Measurements from ENCODE around the gene PHF2.
A peak's percentile ranks its signal among the peaks of the same experiment; 100 is the strongest.

The PHF2 gene

DNA sequence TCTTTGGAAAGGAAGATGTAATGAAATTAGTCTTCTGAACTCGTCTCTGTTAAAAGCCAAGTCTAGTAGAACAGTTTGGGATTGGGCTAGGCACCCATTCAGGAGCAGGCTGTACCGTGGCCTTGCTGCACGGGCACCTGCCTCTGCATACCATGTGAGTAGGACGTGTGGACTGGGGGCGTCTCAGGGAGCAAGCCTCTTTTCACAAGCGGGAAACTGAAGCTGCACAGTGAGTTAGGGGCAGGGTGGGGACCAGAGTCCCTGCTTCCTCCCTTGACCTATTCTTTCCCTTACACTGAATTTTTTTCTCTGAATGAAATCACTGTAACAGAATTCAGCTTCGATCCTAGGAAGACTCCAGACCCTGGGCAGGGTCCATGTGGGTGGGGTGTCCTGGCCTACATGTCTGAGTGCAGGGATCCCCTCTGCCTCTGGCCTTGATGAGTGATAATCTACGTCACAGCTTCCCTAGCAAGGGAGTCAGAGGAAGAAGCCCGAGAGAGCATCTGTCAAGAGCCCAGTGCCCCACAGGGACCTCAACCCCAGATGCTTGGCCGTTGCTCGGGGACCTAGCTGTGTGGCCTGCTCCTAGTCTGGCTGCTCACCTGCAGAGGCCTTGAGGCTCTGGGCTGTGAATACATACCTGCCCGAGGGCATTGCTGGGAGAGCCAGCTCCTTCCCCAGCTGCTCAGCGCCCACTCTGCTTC lies 15.1 kb downstream of the PHF2 start:
- TF ChIP-seq CTCF (IDR thresholded peaks at IDR 0.05) (no peak), ZFX (IDR thresholded peaks at IDR 0.05; ENCODE audit: borderline replicate concordance) (no peak)
- no peak overlapping the region for H3K27ac ChIP-seq

DNA sequence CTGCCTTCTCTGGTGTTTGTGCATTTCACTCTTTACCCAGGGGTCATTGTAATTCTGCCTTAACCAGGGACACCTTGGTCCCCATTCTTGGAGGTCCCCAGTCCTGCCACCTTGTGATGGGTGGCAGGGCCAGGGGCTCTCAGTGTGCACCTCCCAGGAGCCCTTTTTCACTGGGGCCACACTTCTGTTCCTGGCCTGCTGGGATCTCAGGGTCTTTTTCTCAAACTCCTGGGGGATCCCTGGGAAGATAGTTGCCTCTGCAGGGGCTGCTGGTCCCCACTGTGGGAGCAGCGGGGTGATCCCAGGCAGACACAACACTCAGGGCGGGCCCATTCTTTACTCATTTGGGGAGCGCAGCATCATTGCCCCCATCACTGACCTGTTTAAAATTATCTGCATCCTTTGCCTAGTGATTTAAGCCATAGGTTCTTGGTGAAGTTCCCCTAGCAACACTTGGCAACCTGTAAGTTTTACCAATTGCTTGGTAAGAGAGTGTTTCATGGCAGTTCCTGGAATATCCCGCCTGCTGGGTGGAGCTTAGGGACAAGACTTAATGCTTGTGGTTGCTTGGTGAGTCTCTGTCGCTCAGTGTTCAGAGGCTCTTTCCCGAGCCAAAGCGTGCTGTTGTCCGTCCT lies 15.7 kb downstream of the PHF2 start:
- H3K27ac ChIP-seq: no peak overlapping the region

DNA sequence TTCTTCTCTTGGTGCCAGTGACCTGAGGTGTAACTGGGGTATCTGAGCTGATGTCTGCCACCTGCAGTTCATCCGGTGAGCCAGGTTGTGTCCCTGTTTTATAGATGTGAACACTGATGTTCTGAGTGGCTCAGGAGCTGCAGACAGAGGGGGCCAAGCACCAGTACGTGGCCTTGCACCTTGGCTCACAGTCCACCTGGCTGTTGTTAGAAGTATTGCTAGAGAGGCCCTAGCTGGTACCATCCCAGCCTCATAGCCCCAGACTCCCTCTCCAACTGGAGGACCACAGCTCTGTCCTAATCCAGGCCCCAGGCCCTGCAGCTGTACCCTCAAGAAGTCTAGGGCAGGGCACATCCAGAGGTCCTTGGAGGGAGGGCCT lies 16.2 kb downstream of the PHF2 start:
- H3K27ac ChIP-seq: no peak overlapping the region
- TF ChIP-seq CTCF (IDR thresholded peaks at IDR 0.05): peak; percentile 25; the same call in 1 of the 2 replicates
- no peak for TF ChIP-seq ZFX (IDR thresholded peaks at IDR 0.05; ENCODE audit: borderline replicate concordance)

More for the DNA sequence above, 15.7 kb downstream of the PHF2 start:
- TF ChIP-seq ZFX (IDR thresholded peaks at IDR 0.05; ENCODE audit: borderline replicate concordance): no peak
- no peak for TF ChIP-seq CTCF (IDR thresholded peaks at IDR 0.05)

GRCh38 chr9:93593144-93593658 lies 16.8 kb downstream of the PHF2 start:
- TF ChIP-seq CTCF (IDR thresholded peaks at IDR 0.05) (no peak), ZFX (IDR thresholded peaks at IDR 0.05; ENCODE audit: borderline replicate concordance) (no peak)

DNA sequence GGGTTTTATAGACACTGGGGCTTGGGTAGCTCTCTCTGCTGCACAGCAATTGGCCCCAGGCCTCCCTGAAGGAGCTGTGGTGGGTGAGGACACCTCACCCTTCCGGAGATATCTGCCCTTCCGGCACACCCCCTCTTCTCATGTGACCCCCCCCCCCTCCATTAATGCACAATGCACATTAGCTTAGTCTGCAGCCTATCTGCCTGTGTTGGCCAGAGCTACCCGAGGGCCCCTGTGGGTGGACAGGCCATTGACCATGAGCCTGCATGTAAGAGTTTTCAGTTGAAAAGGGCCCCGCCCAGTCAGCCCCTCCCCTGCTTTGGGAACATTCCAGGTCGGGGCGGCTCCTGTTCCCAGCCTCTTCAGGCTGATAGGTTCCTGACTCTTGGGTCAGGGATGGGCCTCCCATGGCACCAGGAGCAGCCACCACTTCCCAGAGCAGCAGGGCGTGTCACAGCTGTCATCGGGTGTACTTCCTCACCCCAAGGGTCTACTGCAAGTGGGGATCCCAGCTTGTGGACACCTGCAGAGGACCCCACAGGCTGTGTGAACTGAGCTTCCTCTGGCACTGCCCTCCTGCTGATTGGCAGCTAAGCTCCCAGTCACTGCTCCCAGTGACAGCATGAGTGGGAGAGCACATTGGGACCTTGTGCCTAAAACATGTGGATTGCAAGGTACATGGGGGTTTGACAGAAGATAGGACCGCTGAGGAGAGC lies 17.8 kb downstream of the PHF2 start:
- TF ChIP-seq ZFX (IDR thresholded peaks at IDR 0.05; ENCODE audit: borderline replicate concordance): no peak
- no peak for TF ChIP-seq CTCF (IDR thresholded peaks at IDR 0.05)

More at GRCh38 chr9:93593144-93593658, 16.8 kb downstream of the PHF2 start:
- no peak overlapping the region for H3K27ac ChIP-seq

DNA sequence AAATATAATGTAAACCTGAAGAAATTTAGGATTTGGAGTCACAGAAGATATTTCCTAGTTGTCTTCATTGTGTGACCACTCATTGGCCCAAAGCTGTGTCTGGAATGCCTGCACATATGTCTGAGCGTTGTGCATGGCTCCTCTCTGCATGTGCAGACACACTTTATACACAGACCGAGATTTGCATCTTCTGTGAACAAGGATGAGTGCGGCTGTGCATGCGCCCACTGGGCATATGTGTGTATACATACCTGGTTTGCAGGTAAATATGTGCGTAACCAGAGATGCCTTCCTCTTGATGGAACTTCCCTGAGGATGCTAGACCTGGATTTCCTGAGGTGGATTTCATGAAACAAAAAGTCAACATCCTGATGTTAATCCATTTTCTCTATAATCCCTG lies 19.1 kb downstream of the PHF2 start:
- H3K27ac ChIP-seq: no peak overlapping the region
- TF ChIP-seq ZFX (IDR thresholded peaks at IDR 0.05; ENCODE audit: borderline replicate concordance) (no peak), CTCF (IDR thresholded peaks at IDR 0.05) (no peak)

More for the DNA sequence above, 17.8 kb downstream of the PHF2 start:
- no peak overlapping the region for H3K27ac ChIP-seq
